ENCODE measurements around the gene KRT15. TPM values are rescaled to one million over a fixed set of nuclear protein-coding genes. Genes with fewer than 3 reads are reported as not detected.

KRT15 gene
- total RNA-seq, 1 experiment from 2014 or later, result 83.0 TPM

- H3K4me3 Mint-ChIP-seq (ENCODE audit: low read depth, unreplicated experiment), result no peak overlapping the region
- BruUV-seq (replicated peaks), result no TSS peak
- TF ChIP-seq, protein P1, sequence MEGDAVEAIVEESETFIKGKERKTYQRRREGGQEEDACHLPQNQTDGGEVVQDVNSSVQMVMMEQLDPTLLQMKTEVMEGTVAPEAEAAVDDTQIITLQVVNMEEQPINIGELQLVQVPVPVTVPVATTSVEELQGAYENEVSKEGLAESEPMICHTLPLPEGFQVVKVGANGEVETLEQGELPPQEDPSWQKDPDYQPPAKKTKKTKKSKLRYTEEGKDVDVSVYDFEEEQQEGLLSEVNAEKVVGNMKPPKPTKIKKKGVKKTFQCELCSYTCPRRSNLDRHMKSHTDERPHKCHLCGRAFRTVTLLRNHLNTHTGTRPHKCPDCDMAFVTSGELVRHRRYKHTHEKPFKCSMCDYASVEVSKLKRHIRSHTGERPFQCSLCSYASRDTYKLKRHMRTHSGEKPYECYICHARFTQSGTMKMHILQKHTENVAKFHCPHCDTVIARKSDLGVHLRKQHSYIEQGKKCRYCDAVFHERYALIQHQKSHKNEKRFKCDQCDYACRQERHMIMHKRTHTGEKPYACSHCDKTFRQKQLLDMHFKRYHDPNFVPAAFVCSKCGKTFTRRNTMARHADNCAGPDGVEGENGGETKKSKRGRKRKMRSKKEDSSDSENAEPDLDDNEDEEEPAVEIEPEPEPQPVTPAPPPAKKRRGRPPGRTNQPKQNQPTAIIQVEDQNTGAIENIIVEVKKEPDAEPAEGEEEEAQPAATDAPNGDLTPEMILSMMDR (IDR thresholded peaks at IDR 0.05; ENCODE audit: unreplicated experiment), result no peak
- no peak for DNase-seq
- H3K27ac Mint-ChIP-seq (ENCODE audit: unreplicated experiment), result no peak overlapping the region
- intact Hi-C loops (cut with micrococcal nuclease; ENCODE audit: unreplicated experiment), result no loop called here
- no peaks in the 10 kb centered on the region for H3K4me1 Mint-ChIP-seq (ENCODE audit: low read depth, unreplicated experiment)
- H3K9me3 Mint-ChIP-seq (ENCODE audit: low read depth, unreplicated experiment), result no peaks in the 10 kb centered on the region
- H3K36me3 Mint-ChIP-seq (ENCODE audit: insufficient read depth, unreplicated experiment), result no peaks in the 10 kb centered on the region
- peaks cover 21% of the 10 kb centered on the region for H3K27me3 Mint-ChIP-seq (ENCODE audit: unreplicated experiment)
- CTCF ChIA-PET, result interaction anchor here (1.6 kb wide), 1 partner anchor 58 kb away, joined by 3 read pairs; no protein-coding TSS in a partner anchor
Measured at GRCh38 chr17:41475421-41475820, 43.3 kb downstream of the KRT15 start.

DNA sequence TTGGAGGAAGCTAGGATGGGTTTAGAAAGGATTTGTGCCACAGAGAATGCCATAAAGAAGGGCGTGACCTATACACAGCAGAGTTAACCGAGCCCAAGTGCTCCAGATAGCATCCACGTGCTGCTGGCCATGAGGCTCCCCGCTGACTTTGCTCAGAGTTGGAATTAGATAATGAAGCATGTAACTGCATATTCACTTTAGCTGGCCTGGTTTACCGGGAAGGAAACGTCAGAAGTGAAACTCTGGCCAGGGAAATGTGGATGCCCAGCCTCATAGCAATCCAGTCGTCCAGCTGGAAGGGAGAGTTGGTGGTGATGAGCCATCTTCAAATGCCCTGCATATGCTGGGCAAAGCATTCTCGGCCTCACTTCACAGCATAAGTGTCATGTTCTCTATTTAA, 43.8 kb downstream of the KRT15 start:
- Mint-ChIP-seq H3K9me3 (ENCODE audit: low read depth, unreplicated experiment) (no peaks in the 10 kb centered on the region), H3K36me3 (ENCODE audit: insufficient read depth, unreplicated experiment) (no peaks in the 10 kb centered on the region), H3K27ac (ENCODE audit: unreplicated experiment) (no peak overlapping the region), H3K27me3 (ENCODE audit: unreplicated experiment) (peaks cover 21% of the 10 kb centered on the region), H3K4me3 (ENCODE audit: low read depth, unreplicated experiment) (no peak overlapping the region), H3K4me1 (ENCODE audit: low read depth, unreplicated experiment) (no peaks in the 10 kb centered on the region)
- TF ChIP-seq, protein P1 (IDR thresholded peaks at IDR 0.05; ENCODE audit: unreplicated experiment), result no peak
- DNase-seq, result no peak
- CTCF ChIA-PET, result interaction anchor here (0.6 kb wide), 1 partner anchor 63 kb away, joined by 3 read pairs; no protein-coding TSS in a partner anchor
- no TSS peak for BruUV-seq (replicated peaks)
- intact Hi-C loops (cut with micrococcal nuclease; ENCODE audit: unreplicated experiment), result no loop called here

DNA sequence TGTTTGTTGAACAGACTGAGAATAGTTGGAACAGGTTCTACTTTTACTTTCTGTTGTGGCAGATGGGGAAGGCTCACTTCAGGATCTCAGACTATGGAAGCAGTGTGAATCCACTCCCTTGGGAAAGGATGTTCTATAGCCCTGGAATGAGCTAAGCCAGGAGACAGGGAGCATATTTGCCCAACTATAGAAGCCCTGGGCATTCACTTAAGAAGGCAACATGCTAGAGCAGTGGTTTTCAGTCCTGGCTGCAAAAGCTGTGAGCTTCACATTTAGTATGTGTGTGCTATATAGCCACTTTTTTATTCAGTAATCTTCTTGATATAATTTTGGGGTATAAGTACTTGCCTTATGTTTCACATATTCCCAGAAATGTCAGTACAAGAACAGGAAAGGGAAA, 50.3 kb downstream of the KRT15 start:
- H3K36me3 Mint-ChIP-seq (ENCODE audit: insufficient read depth, unreplicated experiment), result peaks cover 5% of the 10 kb centered on the region
- H3K4me1 Mint-ChIP-seq (ENCODE audit: low read depth, unreplicated experiment), result peaks cover 13% of the 10 kb centered on the region
- CTCF ChIA-PET, result no interaction called here
- no TSS peak for BruUV-seq (replicated peaks)
- TF ChIP-seq, protein P1 (IDR thresholded peaks at IDR 0.05; ENCODE audit: unreplicated experiment), result no peak
- H3K4me3 Mint-ChIP-seq (ENCODE audit: low read depth, unreplicated experiment), result no peak overlapping the region
- peaks cover 3% of the 10 kb centered on the region for H3K9me3 Mint-ChIP-seq (ENCODE audit: low read depth, unreplicated experiment)
- H3K27me3 Mint-ChIP-seq (ENCODE audit: unreplicated experiment), result peaks cover 18% of the 10 kb centered on the region
- no peak overlapping the region for H3K27ac Mint-ChIP-seq (ENCODE audit: unreplicated experiment)
- intact Hi-C loops (cut with micrococcal nuclease; ENCODE audit: unreplicated experiment), result no loop called here
- no peak for DNase-seq

- intact Hi-C loops (cut with micrococcal nuclease; ENCODE audit: unreplicated experiment), result no loop called here
- no peak overlapping the region for H3K27ac Mint-ChIP-seq (ENCODE audit: unreplicated experiment)
- peaks cover 10% of the 10 kb centered on the region for H3K27me3 Mint-ChIP-seq (ENCODE audit: unreplicated experiment)
- TF ChIP-seq, protein P1 (IDR thresholded peaks at IDR 0.05; ENCODE audit: unreplicated experiment), result no peak
- BruUV-seq (replicated peaks), result no TSS peak
- CTCF ChIA-PET, result no interaction called here
- H3K4me3 Mint-ChIP-seq (ENCODE audit: low read depth, unreplicated experiment), result no peak overlapping the region
- peaks cover 3% of the 10 kb centered on the region for H3K9me3 Mint-ChIP-seq (ENCODE audit: low read depth, unreplicated experiment)
- no peak for DNase-seq
- H3K4me1 Mint-ChIP-seq (ENCODE audit: low read depth, unreplicated experiment), result peaks cover 13% of the 10 kb centered on the region
- H3K36me3 Mint-ChIP-seq (ENCODE audit: insufficient read depth, unreplicated experiment), result peaks cover 5% of the 10 kb centered on the region
Measured at GRCh38 chr17:41467561-41467960, 51.1 kb downstream of the KRT15 start.
